ENCODE data around the gene CDC45.

DNA sequence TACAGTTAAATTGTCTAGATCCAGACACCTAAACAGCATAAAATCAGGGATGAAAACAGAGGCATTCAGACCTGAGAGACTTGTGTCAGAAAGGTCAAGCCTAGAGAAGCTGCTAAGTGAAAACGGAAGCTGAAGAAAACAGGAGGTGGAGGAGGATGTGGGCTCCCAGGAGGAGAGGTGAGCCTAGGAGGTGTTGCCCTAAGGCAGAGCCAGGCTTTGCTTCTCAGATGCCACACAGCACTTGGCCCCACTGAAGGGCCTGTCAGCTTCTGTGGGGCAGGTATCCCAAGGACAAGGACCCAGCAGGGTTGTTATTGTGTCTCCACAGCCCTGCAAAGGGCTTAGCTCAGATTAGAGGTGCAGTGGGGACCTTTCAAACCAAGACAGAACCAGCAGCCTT is 15.2 kb upstream of the CDC45 start:
- TF ChIP-seq, protein P1, sequence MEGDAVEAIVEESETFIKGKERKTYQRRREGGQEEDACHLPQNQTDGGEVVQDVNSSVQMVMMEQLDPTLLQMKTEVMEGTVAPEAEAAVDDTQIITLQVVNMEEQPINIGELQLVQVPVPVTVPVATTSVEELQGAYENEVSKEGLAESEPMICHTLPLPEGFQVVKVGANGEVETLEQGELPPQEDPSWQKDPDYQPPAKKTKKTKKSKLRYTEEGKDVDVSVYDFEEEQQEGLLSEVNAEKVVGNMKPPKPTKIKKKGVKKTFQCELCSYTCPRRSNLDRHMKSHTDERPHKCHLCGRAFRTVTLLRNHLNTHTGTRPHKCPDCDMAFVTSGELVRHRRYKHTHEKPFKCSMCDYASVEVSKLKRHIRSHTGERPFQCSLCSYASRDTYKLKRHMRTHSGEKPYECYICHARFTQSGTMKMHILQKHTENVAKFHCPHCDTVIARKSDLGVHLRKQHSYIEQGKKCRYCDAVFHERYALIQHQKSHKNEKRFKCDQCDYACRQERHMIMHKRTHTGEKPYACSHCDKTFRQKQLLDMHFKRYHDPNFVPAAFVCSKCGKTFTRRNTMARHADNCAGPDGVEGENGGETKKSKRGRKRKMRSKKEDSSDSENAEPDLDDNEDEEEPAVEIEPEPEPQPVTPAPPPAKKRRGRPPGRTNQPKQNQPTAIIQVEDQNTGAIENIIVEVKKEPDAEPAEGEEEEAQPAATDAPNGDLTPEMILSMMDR (conservative IDR thresholded peaks at IDR 0.05; ENCODE audit: low read length), result no peak
- TF ChIP-seq EZH2phosphoT487 (IDR thresholded peaks at IDR 0.05; ENCODE audit: borderline replicate concordance), result no peak
